ENCODE results near the gene CHRNB4.
"Not testable (repeated sequence)": the region's sequence is repeated elsewhere in the genome, so short reads cannot be mapped to it uniquely, and the experiment has no call there.

Gene CHRNB4, protein sequence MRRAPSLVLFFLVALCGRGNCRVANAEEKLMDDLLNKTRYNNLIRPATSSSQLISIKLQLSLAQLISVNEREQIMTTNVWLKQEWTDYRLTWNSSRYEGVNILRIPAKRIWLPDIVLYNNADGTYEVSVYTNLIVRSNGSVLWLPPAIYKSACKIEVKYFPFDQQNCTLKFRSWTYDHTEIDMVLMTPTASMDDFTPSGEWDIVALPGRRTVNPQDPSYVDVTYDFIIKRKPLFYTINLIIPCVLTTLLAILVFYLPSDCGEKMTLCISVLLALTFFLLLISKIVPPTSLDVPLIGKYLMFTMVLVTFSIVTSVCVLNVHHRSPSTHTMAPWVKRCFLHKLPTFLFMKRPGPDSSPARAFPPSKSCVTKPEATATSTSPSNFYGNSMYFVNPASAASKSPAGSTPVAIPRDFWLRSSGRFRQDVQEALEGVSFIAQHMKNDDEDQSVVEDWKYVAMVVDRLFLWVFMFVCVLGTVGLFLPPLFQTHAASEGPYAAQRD

DNA sequence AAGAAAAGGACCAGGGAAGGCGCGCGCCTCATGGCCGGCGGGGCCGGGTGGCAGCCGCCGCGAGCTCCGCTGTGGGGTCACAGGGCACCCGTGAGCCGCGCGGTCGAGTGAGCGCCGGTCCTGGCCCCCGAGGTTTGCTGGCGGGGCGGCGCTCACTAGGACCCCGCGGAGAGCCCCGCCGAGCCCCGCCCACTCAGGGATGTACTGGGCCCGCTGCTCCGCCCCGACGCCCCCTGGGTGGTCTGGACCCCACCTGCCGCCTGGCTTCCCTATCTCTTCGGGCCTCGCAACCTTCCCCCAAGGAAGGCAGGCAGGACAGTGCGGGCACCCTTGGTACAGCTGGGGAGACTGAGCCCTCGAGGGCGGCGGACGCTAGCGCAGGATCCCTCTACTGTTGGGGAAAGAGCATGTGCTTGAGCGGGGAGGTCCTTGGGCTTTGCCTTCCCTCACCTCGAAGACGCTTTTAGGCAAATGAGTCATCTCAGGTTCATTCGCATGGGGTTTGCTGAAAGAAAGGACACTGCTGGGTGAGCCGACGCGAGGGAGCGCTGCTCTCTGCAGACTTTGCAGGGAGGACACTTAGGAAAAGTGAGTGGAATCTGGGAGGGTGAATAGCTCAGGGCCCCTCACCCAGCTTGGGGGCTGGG lies at the start of gene CHRNB4:
TSS of gene CHRNB4 (minus strand) at position 109 of the 647 bp plus-strand sequence. CDS start at position 32, 77 bp downstream.
- peak; percentile 34 for DNase-seq

GRCh38 chr15:78689626-78690025 lies 48.6 kb upstream of the CHRNB4 start:
- no peak for DNase-seq

DNA sequence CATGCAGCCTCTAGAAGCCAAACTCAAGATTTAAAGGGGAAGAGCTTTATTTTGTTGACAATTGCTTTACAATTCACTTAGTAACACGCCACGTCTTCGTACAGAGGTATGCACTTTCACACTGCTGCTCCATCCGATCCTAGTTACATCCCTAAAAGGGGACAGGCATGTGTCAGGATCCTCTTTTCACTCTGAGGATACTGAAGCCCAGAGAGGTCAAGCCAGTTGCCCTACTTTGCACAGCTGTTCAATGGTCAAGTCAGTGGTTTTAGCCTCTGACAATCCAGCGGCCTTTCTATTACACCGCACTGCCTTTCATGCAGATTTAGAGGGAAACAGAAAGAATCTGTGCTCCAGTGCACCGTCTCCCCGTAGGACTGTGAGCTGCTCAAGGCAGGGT lies 44.9 kb upstream of the CHRNB4 start:
- DNase-seq, result no peak

DNA sequence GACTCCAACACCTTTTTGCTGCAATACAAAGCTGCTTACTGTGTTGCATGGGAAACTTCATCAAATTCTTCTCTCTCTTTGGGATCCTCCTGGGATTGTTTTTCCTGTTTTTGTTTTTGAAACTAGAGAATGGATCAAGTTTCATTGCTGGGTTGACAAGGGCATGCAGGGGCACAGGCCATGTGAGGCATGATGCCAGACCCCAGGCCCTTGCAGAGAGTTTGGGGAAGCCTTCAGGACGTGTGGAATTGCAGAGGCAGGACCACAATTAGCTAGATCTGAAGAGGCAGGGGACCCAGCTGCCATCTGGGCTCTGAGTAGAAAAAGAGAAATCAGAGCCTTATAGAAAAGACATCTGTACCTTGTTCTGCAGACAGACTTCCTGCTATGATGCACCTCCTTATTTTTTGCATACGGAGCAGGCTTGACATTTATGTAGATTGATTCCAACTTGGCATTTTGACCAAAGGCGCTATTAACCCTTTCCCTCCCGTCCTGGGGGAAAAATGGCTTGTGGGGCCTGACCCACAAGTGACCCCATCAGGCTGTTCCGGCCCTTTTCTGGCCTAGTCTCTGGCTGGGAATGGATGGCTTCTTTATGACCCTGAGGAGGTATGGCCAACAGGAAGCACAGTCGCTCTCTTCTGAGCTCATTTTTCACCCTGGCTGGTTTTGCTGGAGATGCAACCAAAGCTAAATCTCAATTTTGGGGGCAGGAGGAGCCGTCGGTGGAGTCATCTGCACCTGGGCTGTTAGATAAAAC lies 44.3 kb upstream of the CHRNB4 start:
- peak; percentile 15 for DNase-seq

GRCh38 chr15:78684657-78685056 lies 43.6 kb upstream of the CHRNB4 start:
- no peak for DNase-seq

- DNase-seq, result not testable (repeated sequence)
These were observed 42.6 kb upstream of the CHRNB4 start for GRCh38 chr15:78683599-78683998.

DNA sequence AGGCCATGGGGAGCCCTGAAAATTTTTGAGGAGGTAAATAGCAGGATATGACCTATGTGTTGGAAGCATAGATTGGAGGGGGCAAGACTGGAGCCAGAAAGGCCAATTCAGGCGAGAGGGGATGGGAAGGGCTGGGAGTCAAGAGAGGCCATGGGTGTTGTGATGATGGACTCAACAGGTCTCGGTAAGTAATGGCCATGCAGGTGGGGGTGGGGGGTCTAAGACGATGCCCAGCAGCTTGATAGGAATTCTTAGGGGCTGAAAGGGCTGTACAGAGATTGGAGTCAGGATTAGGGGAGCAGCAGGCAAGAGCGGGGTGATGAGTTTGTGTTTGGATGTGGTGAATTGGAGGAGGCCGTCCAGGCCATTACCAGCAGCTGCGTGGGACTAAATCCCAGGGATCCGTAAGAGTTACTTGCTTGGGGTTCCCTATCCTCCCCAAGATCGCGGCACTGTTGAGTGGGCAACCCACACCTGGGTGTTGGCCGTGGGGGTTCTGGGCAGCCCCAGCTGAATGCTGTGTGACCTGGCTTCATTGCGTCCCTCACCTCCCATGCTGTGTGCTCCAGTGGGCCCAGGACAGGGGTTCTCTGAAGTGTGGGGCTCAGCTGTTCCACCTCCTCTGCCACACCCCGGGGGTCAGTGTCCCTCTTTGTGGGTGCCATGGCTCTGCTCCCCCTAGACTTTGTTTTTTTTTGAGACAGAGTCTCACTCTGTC lies 41.8 kb upstream of the CHRNB4 start:
- DNase-seq, result no peak

- no peak for DNase-seq
These were observed 41.1 kb upstream of the CHRNB4 start for GRCh38 chr15:78682004-78682651.

GRCh38 chr15:78681281-78682003 lies 40.4 kb upstream of the CHRNB4 start:
- DNase-seq, result peak; percentile 99

GRCh38 chr15:78680431-78681075 lies 39.5 kb upstream of the CHRNB4 start:
- DNase-seq, result no peak

- no peak for DNase-seq
These were observed 38.1 kb upstream of the CHRNB4 start for GRCh38 chr15:78679089-78679511.

DNA sequence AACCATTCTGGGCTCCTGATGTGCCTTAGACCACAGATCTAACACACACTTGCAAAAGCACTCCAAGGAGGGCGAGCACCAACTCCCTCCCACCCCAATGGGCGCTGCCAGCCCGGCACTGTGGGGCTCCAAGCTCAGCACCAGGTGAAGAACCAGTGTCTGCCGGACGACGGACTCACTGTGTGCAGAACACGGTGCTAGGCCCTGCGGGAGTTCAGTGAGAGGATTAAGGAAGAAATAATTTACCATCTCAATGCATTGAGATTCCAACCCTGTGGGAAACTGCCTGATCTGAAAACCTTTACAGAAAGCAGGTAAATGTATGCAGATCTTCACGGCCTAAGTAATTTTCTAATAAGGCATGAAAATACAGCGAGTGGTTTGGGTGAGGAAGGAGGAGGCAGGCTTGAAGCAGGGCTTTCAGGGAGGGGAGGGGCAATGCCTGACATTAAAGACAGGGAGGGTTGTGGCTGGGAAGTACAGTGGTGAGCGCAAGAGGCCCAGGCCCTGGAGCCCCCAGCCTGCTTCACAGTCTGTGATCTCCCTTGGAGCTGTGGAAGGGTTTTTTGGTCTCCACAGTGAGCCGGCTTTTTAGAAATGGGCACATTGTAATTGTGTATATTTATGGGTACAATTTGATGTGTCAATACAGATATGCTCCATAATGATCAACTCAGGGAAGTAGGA lies 35.6 kb upstream of the CHRNB4 start:
- DNase-seq, result no peak

GRCh38 chr15:78675617-78676360 lies 34.8 kb upstream of the CHRNB4 start:
- DNase-seq, result no peak

GRCh38 chr15:78675206-78675605 lies 34.2 kb upstream of the CHRNB4 start:
- DNase-seq, result no peak

DNA sequence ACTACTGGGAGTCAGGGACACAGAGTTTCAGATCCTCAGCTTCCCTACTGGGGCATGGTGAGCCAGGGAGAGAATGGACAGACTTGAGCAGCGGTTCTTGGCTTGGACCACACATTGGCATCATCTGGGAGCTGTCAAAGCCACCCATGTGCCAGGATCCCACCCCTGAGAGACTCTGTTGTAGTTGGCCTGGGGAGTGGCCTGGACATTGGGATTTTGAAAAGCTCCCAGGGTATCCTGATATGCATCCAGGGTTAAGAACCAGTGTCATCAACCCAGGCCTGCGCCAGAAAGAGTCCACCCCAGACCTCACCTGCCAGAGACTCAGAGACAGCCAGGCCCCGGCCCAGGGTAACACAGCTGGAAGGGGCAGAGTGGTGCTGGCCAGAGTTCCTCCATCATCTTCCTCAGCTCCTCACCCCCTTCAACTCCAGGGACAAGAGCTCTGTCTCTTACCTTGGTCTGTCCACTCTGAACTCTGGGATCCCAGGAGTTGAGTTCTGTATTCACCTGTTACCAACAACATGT lies 33.0 kb upstream of the CHRNB4 start:
- no peak for DNase-seq

GRCh38 chr15:78673476-78673875 lies 32.5 kb upstream of the CHRNB4 start:
- no peak for DNase-seq

DNA sequence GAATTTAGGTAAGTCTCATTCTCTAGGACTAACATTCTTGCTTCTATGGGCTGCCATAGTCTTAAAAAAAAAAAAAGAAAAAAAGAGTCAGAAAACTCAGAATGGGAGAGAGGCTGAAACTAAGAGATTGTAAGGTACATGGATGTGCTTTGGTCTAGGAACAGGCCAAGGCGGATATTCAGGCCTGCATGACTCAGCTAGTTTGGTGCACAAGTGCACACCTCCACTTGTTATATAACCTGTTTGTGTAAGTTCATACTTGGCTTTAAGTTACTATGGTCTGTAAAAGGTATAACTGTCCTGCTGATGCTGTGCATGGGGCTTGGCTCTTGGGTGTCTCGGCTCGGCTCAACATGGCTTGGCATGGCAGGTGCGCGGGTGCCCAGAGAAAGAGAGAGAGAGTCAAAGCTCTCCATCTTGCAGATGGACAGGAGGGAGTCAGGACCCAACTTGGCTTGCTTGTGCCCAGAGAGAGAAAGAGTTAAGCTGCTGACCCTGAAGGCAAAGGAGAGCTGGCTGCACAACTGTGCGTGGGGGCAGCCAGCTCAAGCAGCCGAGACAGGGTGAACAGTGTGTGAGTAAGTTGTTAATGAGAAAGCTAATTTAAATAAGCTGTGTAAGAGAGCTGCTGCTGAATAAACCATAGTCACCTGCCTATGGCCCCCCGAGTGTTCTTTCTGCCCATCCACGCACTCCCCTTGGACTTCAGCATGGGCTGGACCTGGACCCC lies 31.4 kb upstream of the CHRNB4 start:
- DNase-seq, result peak; percentile 52

DNA sequence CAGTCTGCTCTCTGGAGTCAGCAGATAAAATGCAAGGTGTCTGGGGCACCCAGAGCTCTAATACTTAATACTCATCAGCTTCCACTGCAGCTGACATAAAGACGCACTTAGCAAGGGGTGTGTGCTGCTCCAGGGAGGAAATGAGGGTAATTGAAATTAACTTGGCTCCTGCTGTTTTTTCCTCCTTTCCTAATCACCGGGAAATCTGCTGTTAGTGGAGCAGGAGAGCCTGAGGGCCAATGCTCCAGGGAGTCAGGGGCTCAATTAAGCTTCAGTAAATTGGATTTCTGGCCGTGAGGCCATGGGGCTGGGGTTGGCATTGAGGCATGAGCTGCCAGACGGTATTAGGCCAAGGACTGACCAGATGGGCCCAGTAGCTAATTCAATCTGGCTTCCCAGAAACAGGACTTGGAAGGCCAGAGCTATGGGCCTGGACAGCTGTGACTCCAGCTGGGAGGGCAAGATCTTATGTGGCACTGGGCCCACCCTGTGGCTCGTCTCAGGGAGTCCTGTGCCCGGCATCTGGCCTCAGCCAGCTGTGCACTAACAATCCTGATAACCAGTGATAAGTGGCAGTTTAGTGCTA lies 30.7 kb upstream of the CHRNB4 start:
- DNase-seq, result peak; percentile 100
